ENCODE results near the gene ZNF512.

Gene ZNF512

GRCh38 chr2:27667446-27667845, 84.6 kb downstream of the ZNF512 start:
- H3K27ac ChIP-seq (ENCODE audit: insufficient read depth, low read length, poor library complexity, severe bottlenecking) = no peak overlapping the region
- no peaks in the 10 kb centered on the region for H3K9me3 ChIP-seq (ENCODE audit: control insufficient read depth, low read length)
- peaks cover 26% of the 10 kb centered on the region for H3K36me3 ChIP-seq (ENCODE audit: control insufficient read depth, insufficient read depth, low read length)
- no peak overlapping the region for H3K4me3 ChIP-seq (ENCODE audit: insufficient read depth, low read depth, low read length, poor library complexity, severe bottlenecking)
- no peaks in the 10 kb centered on the region for H3K27me3 ChIP-seq (replicated peaks; ENCODE audit: control insufficient read depth, insufficient read depth, low read length, poor library complexity, severe bottlenecking)
- H3K4me1 ChIP-seq (ENCODE audit: control insufficient read depth, insufficient read depth, low read length, poor library complexity, severe bottlenecking) = peaks cover 15% of the 10 kb centered on the region
- DNase-seq = no peak

- Histone ChIP-seq H3K27me3 (replicated peaks; ENCODE audit: control insufficient read depth, insufficient read depth, low read length, poor library complexity, severe bottlenecking) (no peaks in the 10 kb centered on the region), H3K4me1 (ENCODE audit: control insufficient read depth, insufficient read depth, low read length, poor library complexity, severe bottlenecking) (no peaks in the 10 kb centered on the region), H3K27ac (ENCODE audit: insufficient read depth, low read length, poor library complexity, severe bottlenecking) (no peak overlapping the region), H3K9me3 (ENCODE audit: control insufficient read depth, low read length) (no peaks in the 10 kb centered on the region), H3K4me3 (ENCODE audit: insufficient read depth, low read depth, low read length, poor library complexity, severe bottlenecking) (no peak overlapping the region), H3K36me3 (ENCODE audit: control insufficient read depth, insufficient read depth, low read length) (peaks cover 42% of the 10 kb centered on the region)
- DNase-seq = no peak
Observed at GRCh38 chr2:27671235-27671634, 88.4 kb downstream of the ZNF512 start.
